H9 (cell line): ENCODE results near the gene RBMS2. TPM values are rescaled to one million over a fixed set of nuclear protein-coding genes. Genes with fewer than 3 reads are reported as not detected.

ENCODE experiments used
- DNase-seq: peaks from one replicate; pipeline ENCODE4 v3.0.0-alpha.2; 2017
- H2AFZ ChIP-seq: one replicate; pipeline ENCODE4 v1.6.1; 2013; ENCODE audit warnings: mild to moderate bottlenecking, low read length, control low read depth, moderate library complexity
- H2AK5ac ChIP-seq: 2 replicates; pipeline ENCODE4 v1.6.1; 2013; ENCODE audit warnings: low read length, control low read depth, mixed read lengths; ENCODE audit not compliant: insufficient read length
- H2BK120ac ChIP-seq: one replicate; pipeline ENCODE4 v1.6.1; 2013; ENCODE audit warnings: low read depth, mild to moderate bottlenecking, low read length, control low read depth, inconsistent platforms; ENCODE audit not compliant: poor library complexity, severe bottlenecking
- H2BK12ac ChIP-seq: 2 replicates; pipeline ENCODE4 v1.6.1; 2013; ENCODE audit warnings: low read length, control low read depth, mixed read lengths, low read depth; ENCODE audit not compliant: insufficient read length
- H2BK15ac ChIP-seq: 2 replicates; pipeline ENCODE4 v1.6.1; 2013; ENCODE audit warnings: low read depth, low read length, control low read depth
- H2BK20ac ChIP-seq: one replicate; pipeline ENCODE4 v1.6.1; 2013; ENCODE audit warnings: low read depth, mild to moderate bottlenecking, low read length, control low read depth, inconsistent platforms; ENCODE audit not compliant: poor library complexity, severe bottlenecking
- H2BK5ac ChIP-seq: 2 replicates; pipeline ENCODE4 v1.6.1; 2013; ENCODE audit warnings: low read length, control low read depth, mixed read lengths; ENCODE audit not compliant: insufficient read length
- H3K14ac ChIP-seq: 2 replicates; pipeline ENCODE4 v1.6.1; 2013; ENCODE audit warnings: low read length, control low read depth; ENCODE audit not compliant: insufficient read depth
- H3K18ac ChIP-seq: 2 replicates; pipeline ENCODE4 v1.6.1; 2013; ENCODE audit warnings: low read depth, mild to moderate bottlenecking, mixed read lengths, low read length, control low read depth; ENCODE audit not compliant: insufficient read length
- H3K23ac ChIP-seq: 2 replicates; pipeline ENCODE4 v1.6.1; 2013; ENCODE audit warnings: low read length, control low read depth, mixed read lengths, low read depth; ENCODE audit not compliant: insufficient read length
- H3K23me2 ChIP-seq: 2 replicates; pipeline ENCODE4 v1.6.1; 2013; ENCODE audit warnings: low read depth, mild to moderate bottlenecking, mixed read lengths, low read length, control low read depth; ENCODE audit not compliant: insufficient read length, poor library complexity, severe bottlenecking
- H3K27ac ChIP-seq: 2 replicates; pipeline ENCODE4 v1.5.1; 2013; ENCODE audit warnings: low read length, control low read depth, mixed read lengths, low read depth; ENCODE audit not compliant: insufficient read length
- H3K27me3 ChIP-seq: 2 replicates; pipeline ENCODE4 v1.6.1; 2013; ENCODE audit warnings: low read length, control low read depth, inconsistent platforms; ENCODE audit not compliant: insufficient read depth
- H3K4ac ChIP-seq: 2 replicates; pipeline ENCODE4 v1.6.1; 2013; ENCODE audit warnings: low read depth, mild to moderate bottlenecking, control low read depth, inconsistent platforms, low read length, moderate library complexity
- H3K4me1 ChIP-seq: 2 replicates; pipeline ENCODE4 v1.6.1; 2013; ENCODE audit warnings: low read length, control low read depth, inconsistent platforms; ENCODE audit not compliant: insufficient read depth
- H3K4me2 ChIP-seq: 2 replicates; pipeline ENCODE4 v1.6.1; 2013; ENCODE audit warnings: low read length, control low read depth, mixed read lengths; ENCODE audit not compliant: insufficient read length, insufficient read depth
- H3K56ac ChIP-seq: 2 replicates; pipeline ENCODE4 v1.6.1; 2013; ENCODE audit warnings: low read depth, mild to moderate bottlenecking, mixed read lengths, low read length, control low read depth; ENCODE audit not compliant: insufficient read length
- H3K79me1 ChIP-seq: 2 replicates; pipeline ENCODE4 v1.6.1; 2013; ENCODE audit warnings: low read depth, mild to moderate bottlenecking, moderate library complexity, low read length, control low read depth, inconsistent platforms; ENCODE audit not compliant: insufficient read depth, poor library complexity, severe bottlenecking
- H3K79me2 ChIP-seq: 2 replicates; pipeline ENCODE4 v1.6.1; 2013; ENCODE audit warnings: low read length, control low read depth, inconsistent platforms; ENCODE audit not compliant: insufficient read depth
- H3K9ac ChIP-seq: 2 replicates; pipeline ENCODE4 v1.6.1; 2013; ENCODE audit warnings: low read length, control low read depth, mixed read lengths; ENCODE audit not compliant: insufficient read length; ENCODE audit errors: extremely low read depth
- H3K9me3 ChIP-seq: one replicate; pipeline ENCODE4 v1.6.1; 2013; ENCODE audit warnings: low read depth, low read length, inconsistent platforms; ENCODE audit not compliant: control insufficient read depth
- H3T11ph ChIP-seq: one replicate; pipeline ENCODE4 v1.6.1; 2013; ENCODE audit warnings: mild to moderate bottlenecking, low read length, control low read depth, inconsistent platforms
- H4K20me1 ChIP-seq: one replicate; pipeline ENCODE4 v1.6.1; 2013; ENCODE audit not compliant: control insufficient read depth, insufficient read length, insufficient read depth
- H4K5ac ChIP-seq: 2 replicates; pipeline ENCODE4 v1.6.1; 2013; ENCODE audit warnings: low read depth, mild to moderate bottlenecking, mixed read lengths, low read length, control low read depth; ENCODE audit not compliant: insufficient read length
- H4K8ac ChIP-seq: replicated peaks from 2 replicates; pipeline ENCODE4 v1.6.1; 2013; ENCODE audit warnings: low read length, control low read depth, mixed read lengths, low read depth; ENCODE audit not compliant: insufficient read length
- H4K91ac ChIP-seq: 2 replicates; pipeline ENCODE4 v1.6.1; 2013; ENCODE audit warnings: low read depth, mild to moderate bottlenecking, moderate library complexity, mixed read lengths, low read length, control low read depth; ENCODE audit not compliant: insufficient read length
- H3K27ac Mint-ChIP-seq, 3 experiments: 2 replicates in 2 of 3; 3 replicates in 1 of 3; pipeline ENCODE4 v1.8.0; 2020 to 2021; ENCODE audit warnings: mixed read lengths in 3 of 3, mild to moderate bottlenecking in 1 of 3, moderate library complexity in 1 of 3
- H3K27me3 Mint-ChIP-seq: 2 replicates; pipeline ENCODE4 v1.8.0; 2021; ENCODE audit warnings: low read depth, mild to moderate bottlenecking, moderate library complexity, mixed read lengths
- H3K36me3 Mint-ChIP-seq, 3 experiments: 2 replicates in 2 of 3; 3 replicates in 1 of 3; pipeline ENCODE4 v1.8.0; 2020 to 2021; ENCODE audit warnings: low read depth in 3 of 3, mixed read lengths in 3 of 3; ENCODE audit not compliant: insufficient read depth in 1 of 3
- H3K4me1 Mint-ChIP-seq, 2 experiments: 2 replicates each; pipeline ENCODE4 v1.8.0; 2020; ENCODE audit warnings: mixed read lengths in 2 of 2
- H3K4me3 Mint-ChIP-seq, 2 experiments: 2 replicates in 1 of 2; 3 replicates in 1 of 2; pipeline ENCODE4 v1.8.0; 2020 to 2021; ENCODE audit warnings: mild to moderate bottlenecking in 2 of 2, mixed read lengths in 2 of 2, moderate library complexity in 1 of 2
- H3K9me3 Mint-ChIP-seq, 2 experiments: 2 replicates in 1 of 2; 3 replicates in 1 of 2; pipeline ENCODE4 v1.8.0; 2020; ENCODE audit warnings: mild to moderate bottlenecking in 2 of 2, mixed read lengths in 2 of 2, moderate library complexity in 1 of 2
- WGBS: extraction: QIAGEN DNeasy Blood & Tissue Kit; methylation state at CpG from one replicate; pipeline ENCODE4 v1.1.7; 2013; ENCODE audit warnings: missing lambda C conversion rate, low lambda C conversion rate, mixed read lengths; ENCODE audit not compliant: insufficient read length; ENCODE audit errors: extremely low coverage; 5-methylcytosine and 5-hydroxymethylcytosine counted together
- total RNA-seq: library from RNA; stranded (reverse); gene quantifications from 2 replicates; pipeline ENCODE4 v1.2.1, GENCODE V29; 2021
- TF ChIP-seq, protein P1 (sequence below): fragments of 200-600 bp; sonication (generic); conservative IDR thresholded peaks from 3 replicates; pipeline ENCODE4 v1.8.0; 2021; ENCODE audit warnings: antibody characterized with exemption, mild to moderate bottlenecking

RBMS2 gene
- total RNA-seq, 1 experiment from 2014 or later, result 9.5 TPM

DNA sequence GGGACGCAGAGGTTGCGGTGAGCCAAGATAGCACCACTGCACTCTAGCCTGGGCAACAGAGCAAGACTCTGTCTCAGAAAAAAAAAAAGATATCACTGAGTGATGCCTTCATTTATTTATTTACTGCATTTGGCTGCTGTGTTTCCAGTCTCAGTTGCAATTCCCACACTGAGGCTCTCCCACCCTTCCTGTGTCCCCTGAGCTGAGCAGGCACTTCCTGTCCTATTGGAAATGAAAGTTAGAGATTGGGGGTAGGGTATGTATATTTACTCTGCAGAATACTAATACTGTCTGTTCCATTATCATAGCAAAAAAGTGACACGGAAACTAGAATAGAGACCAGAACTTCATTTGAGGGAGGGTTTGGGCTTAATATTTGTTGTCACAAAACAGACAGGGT is 1.6 kb upstream of the RBMS2 start:
- H2BK12ac ChIP-seq, result no peak overlapping the region
- H3K4me3 Mint-ChIP-seq, result no peak overlapping the region; a peak in 1 of 5 replicates
- H3K27ac ChIP-seq, result no peak overlapping the region
- TF ChIP-seq, protein P1, sequence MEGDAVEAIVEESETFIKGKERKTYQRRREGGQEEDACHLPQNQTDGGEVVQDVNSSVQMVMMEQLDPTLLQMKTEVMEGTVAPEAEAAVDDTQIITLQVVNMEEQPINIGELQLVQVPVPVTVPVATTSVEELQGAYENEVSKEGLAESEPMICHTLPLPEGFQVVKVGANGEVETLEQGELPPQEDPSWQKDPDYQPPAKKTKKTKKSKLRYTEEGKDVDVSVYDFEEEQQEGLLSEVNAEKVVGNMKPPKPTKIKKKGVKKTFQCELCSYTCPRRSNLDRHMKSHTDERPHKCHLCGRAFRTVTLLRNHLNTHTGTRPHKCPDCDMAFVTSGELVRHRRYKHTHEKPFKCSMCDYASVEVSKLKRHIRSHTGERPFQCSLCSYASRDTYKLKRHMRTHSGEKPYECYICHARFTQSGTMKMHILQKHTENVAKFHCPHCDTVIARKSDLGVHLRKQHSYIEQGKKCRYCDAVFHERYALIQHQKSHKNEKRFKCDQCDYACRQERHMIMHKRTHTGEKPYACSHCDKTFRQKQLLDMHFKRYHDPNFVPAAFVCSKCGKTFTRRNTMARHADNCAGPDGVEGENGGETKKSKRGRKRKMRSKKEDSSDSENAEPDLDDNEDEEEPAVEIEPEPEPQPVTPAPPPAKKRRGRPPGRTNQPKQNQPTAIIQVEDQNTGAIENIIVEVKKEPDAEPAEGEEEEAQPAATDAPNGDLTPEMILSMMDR, result no peak
- H3K23ac ChIP-seq, result no peak overlapping the region
- no peaks in the 10 kb centered on the region for H3K4me1 ChIP-seq
- no peak overlapping the region for H2AK5ac ChIP-seq
- H2BK120ac ChIP-seq, result no peak overlapping the region
- H2BK20ac ChIP-seq, result no peak overlapping the region
- no peak overlapping the region for H2BK15ac ChIP-seq
- H3K36me3 Mint-ChIP-seq, result no peaks in the 10 kb centered on the region
- no peak overlapping the region for H2BK5ac ChIP-seq
- H3K9me3 Mint-ChIP-seq, result no peaks in the 10 kb centered on the region
- no peak overlapping the region for H3T11ph ChIP-seq
- no peak overlapping the region for H3K4ac ChIP-seq
- H4K5ac ChIP-seq, result no peak overlapping the region
- H2AFZ ChIP-seq, result no peak overlapping the region
- H3K23me2 ChIP-seq, result peaks cover 5% of the 10 kb centered on the region
- no peak overlapping the region for H4K91ac ChIP-seq
- no peaks in the 10 kb centered on the region for H3K79me1 ChIP-seq
- no peaks in the 10 kb centered on the region for H4K20me1 ChIP-seq
- no peak for DNase-seq
- no peak overlapping the region for H4K8ac ChIP-seq
- H3K27me3 ChIP-seq, result no peaks in the 10 kb centered on the region
- no peak overlapping the region for H3K14ac ChIP-seq
- H3K27ac Mint-ChIP-seq, result no peak overlapping the region
- no peak overlapping the region for H3K9ac ChIP-seq
- H3K4me2 ChIP-seq, result no peak overlapping the region
- H3K27me3 Mint-ChIP-seq, result no peaks in the 10 kb centered on the region
- H3K4me1 Mint-ChIP-seq, result peaks cover 18 to 27% of the 10 kb centered on the region in 2 experiments
- no peaks in the 10 kb centered on the region for H3K9me3 ChIP-seq
- H3K79me2 ChIP-seq, result no peaks in the 10 kb centered on the region; the same call in 1 of the 2 replicates
- no peak overlapping the region for H3K18ac ChIP-seq
- H3K56ac ChIP-seq, result no peak overlapping the region
- WGBS, result no CpG with 5 or more reads among the region's 3 CpGs
